WTC11 (cell line): ENCODE measurements around the gene IRF2. TPM values are rescaled to one million over a fixed set of nuclear protein-coding genes. Genes with fewer than 3 reads are reported as not detected.

Source experiments
- ATAC-seq: fragments of 200-7000 bp; cut with Tn5 transposase; 2 replicates; pipeline ENCODE4 v1.10.0; 2021; ENCODE audit warnings: mild to moderate bottlenecking, moderate library complexity
- CTCF ChIA-PET: fragments of 300-600 bp; sonication (Branson Sonifier 250); formaldehyde crosslinking; loops from one replicate; lab custom pipeline; 2021; ENCODE audit warnings: antibody characterized with exemption; lab: Charles Lee
- POLR2A ChIA-PET: fragments of 350-600 bp; sonication (Branson Sonifier 250); formaldehyde crosslinking; loops from one replicate; lab custom pipeline; 2021; ENCODE audit warnings: antibody characterized with exemption; lab: Charles Lee
- DNase-seq: peaks from one replicate; pipeline ENCODE4 v3.0.0; 2021; ENCODE audit warnings: low spot score
- H3K27ac Mint-ChIP-seq: 2 replicates; pipeline ENCODE4 v1.8.0; 2021; ENCODE audit warnings: mixed read lengths
- H3K27me3 Mint-ChIP-seq: 2 replicates; pipeline ENCODE4 v1.8.0; 2021; ENCODE audit warnings: low read depth, mild to moderate bottlenecking, moderate library complexity, mixed read lengths
- H3K36me3 Mint-ChIP-seq: 2 replicates; pipeline ENCODE4 v1.8.0; 2021; ENCODE audit warnings: mixed read lengths
- H3K4me1 Mint-ChIP-seq: 2 replicates; pipeline ENCODE4 v1.8.0; 2022; ENCODE audit warnings: mixed read lengths
- H3K4me3 Mint-ChIP-seq: 2 replicates; pipeline ENCODE4 v1.8.0; 2021; ENCODE audit warnings: mild to moderate bottlenecking, moderate library complexity, mixed read lengths
- H3K9me3 Mint-ChIP-seq: 2 replicates; pipeline ENCODE4 v1.8.0; 2021; ENCODE audit warnings: mixed read lengths
- CBFB ChIP-seq: sonication (generic); formaldehyde crosslinking; IDR thresholded peaks from 2 replicates; pipeline ENCODE4 v1.8.1; 2022; ENCODE audit warnings: mild to moderate bottlenecking, low read depth, missing genetic modification reagents
- ETV6 ChIP-seq: sonication (generic); formaldehyde crosslinking; IDR thresholded peaks from 2 replicates; pipeline ENCODE4 v1.8.1; 2022; ENCODE audit warnings: mild to moderate bottlenecking, missing genetic modification reagents
- GRHL2 ChIP-seq: fragments of 250-450 bp; sonication (Bioruptor Pico); IDR thresholded peaks from 2 replicates; pipeline ENCODE4 v1.8.0; 2022; ENCODE audit warnings: mild to moderate bottlenecking, moderate library complexity; ENCODE audit not compliant: insufficient replicate concordance, severe bottlenecking
- IRF2 ChIP-seq: sonication (generic); formaldehyde crosslinking; IDR thresholded peaks from 2 replicates; pipeline ENCODE4 v1.8.0; 2022; ENCODE audit warnings: low read depth, missing genetic modification reagents, borderline replicate concordance
- JAZF1 ChIP-seq: fragments of 250-450 bp; sonication (Bioruptor Pico); IDR thresholded peaks from 2 replicates; pipeline ENCODE4 v1.9.0; 2021; ENCODE audit warnings: moderate library complexity, mild to moderate bottlenecking, inconsistent platforms
- JUN ChIP-seq: sonication (generic); formaldehyde crosslinking; IDR thresholded peaks from 2 replicates; pipeline ENCODE4 v1.8.0; 2023; ENCODE audit warnings: mild to moderate bottlenecking, missing genetic modification reagents
- NR1H2 ChIP-seq: sonication (generic); formaldehyde crosslinking; IDR thresholded peaks from 2 replicates; pipeline ENCODE4 v1.9.0; 2021; ENCODE audit warnings: mild to moderate bottlenecking, moderate library complexity, missing genetic modification reagents
- RORB ChIP-seq: fragments of 250-450 bp; sonication (Bioruptor Pico); IDR thresholded peaks from 2 replicates; pipeline ENCODE4 v1.9.0; 2021; ENCODE audit warnings: mild to moderate bottlenecking
- SP1 ChIP-seq: sonication (generic); formaldehyde crosslinking; conservative IDR thresholded peaks from 2 replicates; pipeline ENCODE4 v1.8.1; 2022; ENCODE audit warnings: missing genetic modification reagents
- ZBTB21 ChIP-seq: sonication (generic); formaldehyde crosslinking; IDR thresholded peaks from 2 replicates; pipeline ENCODE4 v1.8.1; 2023; ENCODE audit warnings: mild to moderate bottlenecking, missing genetic modification reagents, borderline replicate concordance
- ZNF121 ChIP-seq: sonication (generic); formaldehyde crosslinking; IDR thresholded peaks from 2 replicates; pipeline ENCODE4 v1.8.0; 2023; ENCODE audit warnings: missing genetic modification reagents
- ZNF219 ChIP-seq: sonication (generic); formaldehyde crosslinking; IDR thresholded peaks from 2 replicates; pipeline ENCODE4 v1.8.0; 2023; ENCODE audit warnings: missing genetic modification reagents, mild to moderate bottlenecking, borderline replicate concordance
- ZNF416 ChIP-seq: fragments of 250-450 bp; sonication (Bioruptor Pico); IDR thresholded peaks from 2 replicates; pipeline ENCODE4 v1.9.0; 2021; ENCODE audit warnings: mild to moderate bottlenecking, inconsistent platforms
- total RNA-seq: library from RNA; stranded (reverse); gene quantifications from 3 replicates; pipeline ENCODE4 v1.2.3, GENCODE V29; 2021
- TF ChIP-seq, protein P1 (sequence below): fragments of 250-450 bp; sonication (Bioruptor Pico); conservative IDR thresholded peaks from 2 replicates; pipeline ENCODE4 v1.9.0; 2021; ENCODE audit warnings: mild to moderate bottlenecking
- TF ChIP-seq, protein P2 (sequence below): fragments of 200-600 bp; IDR thresholded peaks from 2 replicates; pipeline ENCODE4 v1.8.0; 2022; ENCODE audit warnings: antibody characterized with exemption
- TF ChIP-seq, protein P3 (sequence below): sonication (generic); formaldehyde crosslinking; IDR thresholded peaks from 2 replicates; pipeline ENCODE4 v1.8.0; 2022; ENCODE audit warnings: mild to moderate bottlenecking, missing genetic modification reagents
- TF ChIP-seq, protein P4 (sequence below): fragments of 250-450 bp; sonication (Bioruptor Pico); IDR thresholded peaks from 2 replicates; pipeline ENCODE4 v1.9.0; 2021; ENCODE audit warnings: mild to moderate bottlenecking, borderline replicate concordance
- TF ChIP-seq, protein P5 (sequence below): sonication (generic); formaldehyde crosslinking; IDR thresholded peaks from 2 replicates; pipeline ENCODE4 v1.8.1; 2023; ENCODE audit warnings: mild to moderate bottlenecking, missing genetic modification reagents

The IRF2 gene
- total RNA-seq, 1 experiment from 2014 or later: 11.8 TPM

DNA sequence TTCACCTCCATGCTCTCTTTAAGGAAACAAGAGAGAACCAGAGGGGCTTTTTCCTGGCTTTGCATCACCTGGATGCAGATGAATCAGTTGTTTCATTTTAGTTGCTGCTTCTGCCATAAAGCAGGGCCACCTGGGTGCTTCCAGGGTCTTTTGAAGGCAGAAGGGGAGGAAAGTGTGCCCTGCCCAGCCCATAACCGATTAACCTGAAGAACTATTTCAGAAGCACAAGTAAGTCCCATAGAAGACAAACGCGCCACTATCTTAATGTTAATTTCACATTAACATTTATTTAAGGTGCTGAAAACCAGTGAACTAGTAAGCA, 32.1 kb downstream of the IRF2 start:
- Mint-ChIP-seq H3K4me3 (peak overlapping the region; percentile 48), H3K36me3 (no peaks in the 10 kb centered on the region), H3K27ac (peak overlapping the region; percentile 97), H3K4me1 (peaks cover 84% of the 10 kb centered on the region)
- CTCF ChIA-PET: no interaction called here
- POLR2A ChIA-PET: no interaction called here
- DNase-seq (no peak), ATAC-seq (peak; percentile 20)
- TF ChIP-seq JAZF1 (CRISPR knock-in tag) (no peak), NR1H2 (CRISPR knock-in tag) (no peak), RORB (CRISPR knock-in tag) (no peak), ETV6 (CRISPR knock-in tag) (0 out of 2 replicates have a peak, but pooled peaks have one; percentile 47), SP1 (CRISPR knock-in tag) (no peak)
- TF ChIP-seq, all 79 proteins: peak for 1
- H3K27me3 Mint-ChIP-seq: no peaks in the 10 kb centered on the region
- no peaks in the 10 kb centered on the region for H3K9me3 Mint-ChIP-seq

DNA sequence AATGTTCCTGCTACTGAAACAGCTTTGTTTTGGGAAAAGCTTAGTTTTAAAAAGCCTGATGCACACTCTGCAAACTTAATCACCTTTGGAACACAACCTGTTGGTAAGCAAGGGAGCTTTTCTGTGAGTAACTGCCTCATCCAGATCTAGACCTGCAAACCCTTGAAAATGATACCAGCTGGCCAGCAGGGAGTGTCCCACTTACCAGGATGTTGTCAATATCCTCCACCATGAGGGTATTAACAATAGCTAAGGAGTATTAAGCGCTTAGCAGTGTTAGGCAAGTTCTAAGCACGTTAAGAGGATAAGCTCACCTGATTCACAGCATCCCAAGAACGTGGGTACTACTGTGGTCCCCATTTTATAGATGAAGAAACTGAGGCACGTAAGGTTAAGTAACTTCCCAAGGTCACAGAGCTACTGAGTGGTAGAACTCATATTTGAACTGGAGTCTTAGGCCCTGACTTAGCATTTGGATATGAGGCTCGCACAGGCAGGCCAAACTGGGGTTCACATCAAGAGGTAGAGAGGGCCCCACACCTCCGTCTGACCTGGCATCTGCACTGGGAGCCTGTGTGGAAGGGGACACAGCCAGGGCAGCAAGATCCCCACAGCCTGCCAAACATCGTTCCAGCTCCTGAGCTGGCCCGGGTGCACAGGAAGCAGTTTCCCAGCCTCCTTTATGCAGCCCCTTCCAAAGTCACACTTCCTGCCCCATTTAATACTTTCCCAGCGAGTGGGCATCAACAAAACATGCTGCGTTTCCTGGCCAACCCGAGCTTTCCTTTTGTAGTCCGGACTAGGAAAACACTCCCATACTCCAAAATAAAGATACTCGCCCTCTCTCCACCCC, 32.7 kb downstream of the IRF2 start:
- Mint-ChIP-seq H3K4me3 (peak overlapping the region; percentile 48), H3K9me3 (no peaks in the 10 kb centered on the region), H3K27me3 (no peaks in the 10 kb centered on the region), H3K36me3 (no peaks in the 10 kb centered on the region), H3K27ac (peak overlapping the region; percentile 97), H3K4me1 (peaks cover 80% of the 10 kb centered on the region)
- POLR2A ChIA-PET: interaction anchor here (1.0 kb wide), 1 partner anchor 33 kb away, joined by 4 read pairs; the partner anchor contains the start of gene IRF2
- DNase-seq (no peak), ATAC-seq (peak; percentile 33)
- CTCF ChIA-PET: interaction anchor here (0.6 kb wide), 1 partner anchor 208 kb away, joined by 4 read pairs; the partner anchor contains the start of genes CASP3 and PRIMPOL
- peak; percentile 98 for TF ChIP-seq ZNF121 (CRISPR knock-in tag)
- no peak for TF ChIP-seq CBFB (CRISPR knock-in tag)
- TF ChIP-seq GRHL2: no peak
- TF ChIP-seq, all 79 proteins: peak for 1

DNA sequence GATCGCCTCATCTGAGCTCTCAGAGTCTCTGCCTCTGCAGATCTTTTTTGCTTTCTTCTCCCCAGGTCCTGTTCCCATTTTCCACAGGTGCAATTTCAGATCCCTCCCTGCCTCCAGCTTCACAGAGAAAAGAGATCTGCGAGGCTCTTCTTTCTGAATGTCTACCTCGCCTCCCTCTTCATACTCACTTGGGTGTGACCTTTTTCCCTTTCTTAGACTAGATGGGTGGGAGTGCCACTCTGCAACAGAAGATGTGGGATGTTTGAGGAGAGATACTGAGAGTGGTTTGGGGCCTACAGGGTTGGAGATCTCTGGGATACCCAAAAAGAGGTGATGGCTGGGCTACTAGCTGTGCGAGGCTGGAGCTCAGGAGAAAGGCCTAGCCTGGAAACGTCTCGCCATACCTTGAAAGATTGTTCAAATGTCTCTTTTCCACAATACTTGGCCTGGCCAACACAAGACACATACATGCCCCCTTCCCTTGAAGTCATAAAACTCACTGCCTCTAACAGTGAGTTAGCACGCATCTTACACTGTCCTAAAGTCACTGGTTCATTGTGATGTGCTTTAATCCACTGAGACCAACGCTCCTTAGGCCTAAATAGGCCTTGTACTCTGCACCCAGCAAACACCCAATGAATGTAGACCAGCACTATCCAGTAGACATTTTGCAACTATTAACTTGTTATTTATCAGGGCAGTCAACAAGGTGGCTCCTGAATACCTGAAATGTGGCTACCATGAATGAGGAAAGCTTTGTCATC, 33.6 kb downstream of the IRF2 start:
- peak overlapping the region; percentile 88 for H3K27ac Mint-ChIP-seq
- TF ChIP-seq, protein P1, sequence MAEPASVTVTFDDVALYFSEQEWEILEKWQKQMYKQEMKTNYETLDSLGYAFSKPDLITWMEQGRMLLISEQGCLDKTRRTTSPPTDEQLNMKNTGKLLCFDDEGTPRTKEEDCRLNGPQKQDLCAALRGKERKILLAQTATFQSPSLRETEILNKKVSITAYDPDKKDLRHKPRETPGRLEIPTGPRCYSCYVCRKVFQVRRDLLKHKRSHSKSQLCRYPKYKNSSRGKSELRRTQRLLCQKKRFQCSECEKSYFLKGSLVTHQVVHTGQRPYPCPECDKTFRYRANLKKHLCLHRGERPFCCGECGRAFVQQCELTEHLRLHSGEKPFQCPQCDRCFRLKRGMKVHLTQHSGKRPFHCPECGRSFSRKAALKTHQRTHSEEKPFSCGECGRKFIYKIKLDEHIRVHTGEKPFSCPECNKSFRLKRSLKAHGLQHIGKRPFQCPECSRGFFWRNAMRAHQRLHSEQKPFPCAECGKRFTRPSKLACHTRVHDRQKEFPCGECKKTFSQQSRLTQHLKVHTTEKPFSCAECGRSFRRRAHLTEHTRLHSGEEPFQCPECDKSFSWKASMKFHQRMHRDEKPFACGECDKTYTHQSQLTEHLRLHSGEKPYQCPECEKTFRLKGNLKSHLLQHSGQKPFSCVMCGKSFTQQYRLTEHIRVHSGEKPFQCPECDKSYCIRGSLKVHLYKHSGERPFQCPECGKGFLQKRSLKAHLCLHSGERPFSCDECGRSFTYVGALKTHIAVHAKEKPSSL (CRISPR knock-in tag): no peak
- TF ChIP-seq ZNF219 (CRISPR knock-in tag) (no peak), ZBTB21 (CRISPR knock-in tag) (no peak), ZNF121 (CRISPR knock-in tag) (no peak), ZNF416 (CRISPR knock-in tag) (no peak), JUN (CRISPR knock-in tag) (no peak), IRF2 (CRISPR knock-in tag) (no peak)
- TF ChIP-seq, protein P2, sequence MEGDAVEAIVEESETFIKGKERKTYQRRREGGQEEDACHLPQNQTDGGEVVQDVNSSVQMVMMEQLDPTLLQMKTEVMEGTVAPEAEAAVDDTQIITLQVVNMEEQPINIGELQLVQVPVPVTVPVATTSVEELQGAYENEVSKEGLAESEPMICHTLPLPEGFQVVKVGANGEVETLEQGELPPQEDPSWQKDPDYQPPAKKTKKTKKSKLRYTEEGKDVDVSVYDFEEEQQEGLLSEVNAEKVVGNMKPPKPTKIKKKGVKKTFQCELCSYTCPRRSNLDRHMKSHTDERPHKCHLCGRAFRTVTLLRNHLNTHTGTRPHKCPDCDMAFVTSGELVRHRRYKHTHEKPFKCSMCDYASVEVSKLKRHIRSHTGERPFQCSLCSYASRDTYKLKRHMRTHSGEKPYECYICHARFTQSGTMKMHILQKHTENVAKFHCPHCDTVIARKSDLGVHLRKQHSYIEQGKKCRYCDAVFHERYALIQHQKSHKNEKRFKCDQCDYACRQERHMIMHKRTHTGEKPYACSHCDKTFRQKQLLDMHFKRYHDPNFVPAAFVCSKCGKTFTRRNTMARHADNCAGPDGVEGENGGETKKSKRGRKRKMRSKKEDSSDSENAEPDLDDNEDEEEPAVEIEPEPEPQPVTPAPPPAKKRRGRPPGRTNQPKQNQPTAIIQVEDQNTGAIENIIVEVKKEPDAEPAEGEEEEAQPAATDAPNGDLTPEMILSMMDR: no peak
- TF ChIP-seq, protein P3, sequence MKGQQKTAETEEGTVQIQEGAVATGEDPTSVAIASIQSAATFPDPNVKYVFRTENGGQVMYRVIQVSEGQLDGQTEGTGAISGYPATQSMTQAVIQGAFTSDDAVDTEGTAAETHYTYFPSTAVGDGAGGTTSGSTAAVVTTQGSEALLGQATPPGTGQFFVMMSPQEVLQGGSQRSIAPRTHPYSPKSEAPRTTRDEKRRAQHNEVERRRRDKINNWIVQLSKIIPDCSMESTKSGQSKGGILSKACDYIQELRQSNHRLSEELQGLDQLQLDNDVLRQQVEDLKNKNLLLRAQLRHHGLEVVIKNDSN (CRISPR knock-in tag): no peak
- TF ChIP-seq, protein P4, sequence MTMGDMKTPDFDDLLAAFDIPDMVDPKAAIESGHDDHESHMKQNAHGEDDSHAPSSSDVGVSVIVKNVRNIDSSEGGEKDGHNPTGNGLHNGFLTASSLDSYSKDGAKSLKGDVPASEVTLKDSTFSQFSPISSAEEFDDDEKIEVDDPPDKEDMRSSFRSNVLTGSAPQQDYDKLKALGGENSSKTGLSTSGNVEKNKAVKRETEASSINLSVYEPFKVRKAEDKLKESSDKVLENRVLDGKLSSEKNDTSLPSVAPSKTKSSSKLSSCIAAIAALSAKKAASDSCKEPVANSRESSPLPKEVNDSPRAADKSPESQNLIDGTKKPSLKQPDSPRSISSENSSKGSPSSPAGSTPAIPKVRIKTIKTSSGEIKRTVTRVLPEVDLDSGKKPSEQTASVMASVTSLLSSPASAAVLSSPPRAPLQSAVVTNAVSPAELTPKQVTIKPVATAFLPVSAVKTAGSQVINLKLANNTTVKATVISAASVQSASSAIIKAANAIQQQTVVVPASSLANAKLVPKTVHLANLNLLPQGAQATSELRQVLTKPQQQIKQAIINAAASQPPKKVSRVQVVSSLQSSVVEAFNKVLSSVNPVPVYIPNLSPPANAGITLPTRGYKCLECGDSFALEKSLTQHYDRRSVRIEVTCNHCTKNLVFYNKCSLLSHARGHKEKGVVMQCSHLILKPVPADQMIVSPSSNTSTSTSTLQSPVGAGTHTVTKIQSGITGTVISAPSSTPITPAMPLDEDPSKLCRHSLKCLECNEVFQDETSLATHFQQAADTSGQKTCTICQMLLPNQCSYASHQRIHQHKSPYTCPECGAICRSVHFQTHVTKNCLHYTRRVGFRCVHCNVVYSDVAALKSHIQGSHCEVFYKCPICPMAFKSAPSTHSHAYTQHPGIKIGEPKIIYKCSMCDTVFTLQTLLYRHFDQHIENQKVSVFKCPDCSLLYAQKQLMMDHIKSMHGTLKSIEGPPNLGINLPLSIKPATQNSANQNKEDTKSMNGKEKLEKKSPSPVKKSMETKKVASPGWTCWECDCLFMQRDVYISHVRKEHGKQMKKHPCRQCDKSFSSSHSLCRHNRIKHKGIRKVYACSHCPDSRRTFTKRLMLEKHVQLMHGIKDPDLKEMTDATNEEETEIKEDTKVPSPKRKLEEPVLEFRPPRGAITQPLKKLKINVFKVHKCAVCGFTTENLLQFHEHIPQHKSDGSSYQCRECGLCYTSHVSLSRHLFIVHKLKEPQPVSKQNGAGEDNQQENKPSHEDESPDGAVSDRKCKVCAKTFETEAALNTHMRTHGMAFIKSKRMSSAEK (CRISPR knock-in tag): no peak
- TF ChIP-seq, protein P5, sequence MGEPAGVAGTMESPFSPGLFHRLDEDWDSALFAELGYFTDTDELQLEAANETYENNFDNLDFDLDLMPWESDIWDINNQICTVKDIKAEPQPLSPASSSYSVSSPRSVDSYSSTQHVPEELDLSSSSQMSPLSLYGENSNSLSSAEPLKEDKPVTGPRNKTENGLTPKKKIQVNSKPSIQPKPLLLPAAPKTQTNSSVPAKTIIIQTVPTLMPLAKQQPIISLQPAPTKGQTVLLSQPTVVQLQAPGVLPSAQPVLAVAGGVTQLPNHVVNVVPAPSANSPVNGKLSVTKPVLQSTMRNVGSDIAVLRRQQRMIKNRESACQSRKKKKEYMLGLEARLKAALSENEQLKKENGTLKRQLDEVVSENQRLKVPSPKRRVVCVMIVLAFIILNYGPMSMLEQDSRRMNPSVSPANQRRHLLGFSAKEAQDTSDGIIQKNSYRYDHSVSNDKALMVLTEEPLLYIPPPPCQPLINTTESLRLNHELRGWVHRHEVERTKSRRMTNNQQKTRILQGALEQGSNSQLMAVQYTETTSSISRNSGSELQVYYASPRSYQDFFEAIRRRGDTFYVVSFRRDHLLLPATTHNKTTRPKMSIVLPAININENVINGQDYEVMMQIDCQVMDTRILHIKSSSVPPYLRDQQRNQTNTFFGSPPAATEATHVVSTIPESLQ (CRISPR knock-in tag): no peak
- DNase-seq (no peak), ATAC-seq (no peak)
- no peaks in the 10 kb centered on the region for H3K27me3 Mint-ChIP-seq
- peaks cover 75% of the 10 kb centered on the region for H3K4me1 Mint-ChIP-seq
- no peaks in the 10 kb centered on the region for H3K36me3 Mint-ChIP-seq
- POLR2A ChIA-PET: interaction anchor here (1.0 kb wide), 1 partner anchor 34 kb away, joined by 4 read pairs; the partner anchor contains the start of gene IRF2
- H3K9me3 Mint-ChIP-seq: no peaks in the 10 kb centered on the region
- CTCF ChIA-PET: interaction anchor here (0.6 to 1.0 kb wide), 2 partner anchors 177 to 208 kb away, joined by 4 to 5 read pairs; partner anchors contain the start of genes CASP3 and PRIMPOL
- no peak overlapping the region for H3K4me3 Mint-ChIP-seq
